Measurements from ENCODE around the gene ACTRT2. TPM values are rescaled to one million over a fixed set of nuclear protein-coding genes. Genes with fewer than 3 reads are reported as not detected.

Gene ACTRT2
- total RNA-seq, 1 experiment from 2014 or later, result not detected

DNA sequence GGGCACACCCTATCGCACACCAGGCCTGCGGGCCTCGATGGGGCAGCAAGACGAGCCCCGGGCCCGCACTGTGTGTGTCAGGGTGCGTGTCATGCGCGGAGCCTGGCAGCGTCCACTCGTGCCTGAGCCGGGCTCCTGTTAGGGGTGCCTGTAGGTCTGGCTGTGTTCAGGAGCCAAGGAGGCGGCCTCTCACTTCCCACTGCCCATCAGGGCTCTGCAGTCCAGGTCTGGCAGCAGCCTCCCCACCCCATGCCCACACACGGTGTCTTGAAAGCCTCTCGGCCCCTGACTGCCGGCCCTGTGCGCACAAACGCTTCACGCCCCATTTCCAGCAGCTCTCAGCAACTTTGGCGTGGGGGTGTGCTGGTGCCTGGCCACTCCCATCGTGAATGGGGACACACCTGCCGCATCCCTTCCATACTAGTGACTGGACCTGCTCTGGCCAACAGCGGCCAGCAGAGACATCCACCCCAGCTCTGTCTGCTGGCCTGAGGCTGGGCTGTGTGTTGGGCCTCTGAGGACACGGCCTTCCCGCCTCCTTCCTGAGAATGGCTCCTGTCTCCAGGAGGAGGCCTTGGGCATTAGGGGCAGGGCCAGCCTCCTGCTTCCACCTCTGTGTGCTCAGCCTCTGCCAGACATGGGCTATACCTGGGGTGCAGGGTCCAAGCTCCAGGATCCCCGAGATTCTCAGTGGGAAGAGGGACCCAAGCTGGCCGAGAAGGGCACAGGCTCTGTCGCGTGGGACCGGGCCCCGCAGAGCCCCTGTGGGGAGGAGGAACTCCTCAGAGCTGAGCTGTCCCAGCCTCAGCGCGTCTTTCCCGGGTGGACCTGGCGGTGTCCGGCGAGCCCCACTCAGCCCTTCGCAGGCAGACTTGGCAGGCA is 41.8 kb upstream of the ACTRT2 start:
- H3K79me2 ChIP-seq (ENCODE audit: low read length), result no peaks in the 10 kb centered on the region
- DNase-seq (no peak), ATAC-seq (peak; percentile 15; the same call in 1 of the 2 replicates)
- no peaks in the 10 kb centered on the region for H3K4me1 ChIP-seq (ENCODE audit: insufficient read depth, low read length)
- no TSS peak for BruUV-seq (replicated peaks)
- no peaks in the 10 kb centered on the region for H4K20me1 ChIP-seq (ENCODE audit: low read length)
- H3F3A ChIP-seq (ENCODE audit: low read length, unreplicated experiment), result no peaks in the 10 kb centered on the region
- POLR2A ChIA-PET (ENCODE audit: unreplicated experiment), result no interaction called here
- no peak overlapping the region for H3K4me3 ChIP-seq (ENCODE audit: low read length)
- H2AFZ ChIP-seq (ENCODE audit: low read length), result no peak overlapping the region
- peaks cover 53% of the 10 kb centered on the region for H3K27me3 ChIP-seq (ENCODE audit: low read length)
- no peak for TF ChIP-seq EZH2 (IDR thresholded peaks at IDR 0.05; ENCODE audit: low read length, unreplicated experiment)
- no peak for TF ChIP-seq EZH2phosphoT487 (IDR thresholded peaks at IDR 0.05; ENCODE audit: borderline replicate concordance, low read length)
- TF ChIP-seq, protein P1, sequence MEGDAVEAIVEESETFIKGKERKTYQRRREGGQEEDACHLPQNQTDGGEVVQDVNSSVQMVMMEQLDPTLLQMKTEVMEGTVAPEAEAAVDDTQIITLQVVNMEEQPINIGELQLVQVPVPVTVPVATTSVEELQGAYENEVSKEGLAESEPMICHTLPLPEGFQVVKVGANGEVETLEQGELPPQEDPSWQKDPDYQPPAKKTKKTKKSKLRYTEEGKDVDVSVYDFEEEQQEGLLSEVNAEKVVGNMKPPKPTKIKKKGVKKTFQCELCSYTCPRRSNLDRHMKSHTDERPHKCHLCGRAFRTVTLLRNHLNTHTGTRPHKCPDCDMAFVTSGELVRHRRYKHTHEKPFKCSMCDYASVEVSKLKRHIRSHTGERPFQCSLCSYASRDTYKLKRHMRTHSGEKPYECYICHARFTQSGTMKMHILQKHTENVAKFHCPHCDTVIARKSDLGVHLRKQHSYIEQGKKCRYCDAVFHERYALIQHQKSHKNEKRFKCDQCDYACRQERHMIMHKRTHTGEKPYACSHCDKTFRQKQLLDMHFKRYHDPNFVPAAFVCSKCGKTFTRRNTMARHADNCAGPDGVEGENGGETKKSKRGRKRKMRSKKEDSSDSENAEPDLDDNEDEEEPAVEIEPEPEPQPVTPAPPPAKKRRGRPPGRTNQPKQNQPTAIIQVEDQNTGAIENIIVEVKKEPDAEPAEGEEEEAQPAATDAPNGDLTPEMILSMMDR (conservative IDR thresholded peaks at IDR 0.05; ENCODE audit: low read depth, low read length), result no peak
- intact Hi-C loops (cut with micrococcal nuclease), result no loop called here
- no peak overlapping the region for H3K4me2 ChIP-seq (ENCODE audit: low read length)
- CTCF ChIA-PET, result no interaction called here
- H3K9ac ChIP-seq (ENCODE audit: low read length), result no peak overlapping the region
- H3K27ac ChIP-seq (ENCODE audit: low read length), result no peak overlapping the region
- no peaks in the 10 kb centered on the region for H3K36me3 ChIP-seq (ENCODE audit: low read depth, low read length)
- H3K9me3 ChIP-seq (ENCODE audit: low read length), result no peaks in the 10 kb centered on the region
- no peaks in the 10 kb centered on the region for H3K9me2 ChIP-seq (replicated peaks; ENCODE audit: low read length)

DNA sequence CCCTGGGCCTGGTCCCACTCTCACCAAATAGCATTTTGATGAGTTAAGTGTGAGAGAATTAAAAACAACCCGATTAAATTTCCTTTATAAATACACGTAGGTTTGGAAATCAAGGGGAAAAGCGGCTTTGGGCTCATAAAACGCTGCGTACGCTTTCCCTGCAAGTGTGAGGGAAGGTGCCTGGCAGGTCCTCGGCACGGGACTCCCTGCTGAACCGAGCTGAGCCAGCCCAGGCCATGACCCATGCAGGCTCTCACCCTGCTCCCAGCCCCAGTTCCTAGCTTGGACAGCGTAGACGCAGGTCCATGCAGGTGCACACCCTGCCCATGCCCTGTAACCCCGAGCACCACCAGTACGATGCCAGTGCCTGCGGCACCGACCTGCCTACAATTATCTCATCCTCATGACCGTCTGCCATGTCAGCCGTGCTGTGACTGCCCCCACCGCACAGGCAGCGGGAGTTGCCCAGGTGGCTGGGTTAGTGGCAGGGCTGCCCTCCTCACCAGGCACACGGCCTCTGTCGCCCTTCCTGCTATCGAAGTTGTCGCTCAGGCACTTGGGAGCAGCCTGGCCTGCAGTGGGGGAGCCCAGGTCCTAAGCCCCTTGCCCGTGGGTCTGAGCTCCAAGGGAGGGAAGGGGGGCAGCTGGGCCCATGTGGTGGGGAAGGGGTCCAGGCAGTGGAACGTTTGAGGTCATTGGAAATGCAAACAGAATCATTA is 41.0 kb upstream of the ACTRT2 start:
- no peaks in the 10 kb centered on the region for H3K9me3 ChIP-seq (ENCODE audit: low read length)
- no peak overlapping the region for H3K27ac ChIP-seq (ENCODE audit: low read length)
- H3K9ac ChIP-seq (ENCODE audit: low read length), result no peak overlapping the region
- TF ChIP-seq EZH2phosphoT487 (IDR thresholded peaks at IDR 0.05; ENCODE audit: borderline replicate concordance, low read length), result no peak
- TF ChIP-seq, protein P1 (conservative IDR thresholded peaks at IDR 0.05; ENCODE audit: low read depth, low read length), result no peak
- TF ChIP-seq EZH2 (IDR thresholded peaks at IDR 0.05; ENCODE audit: low read length, unreplicated experiment), result no peak
- DNase-seq, result no peak
- POLR2A ChIA-PET (ENCODE audit: unreplicated experiment), result no interaction called here
- no peaks in the 10 kb centered on the region for H3K36me3 ChIP-seq (ENCODE audit: low read depth, low read length)
- H3K27me3 ChIP-seq (ENCODE audit: low read length), result peaks cover 61% of the 10 kb centered on the region
- H3K79me2 ChIP-seq (ENCODE audit: low read length), result no peaks in the 10 kb centered on the region
- intact Hi-C loops (cut with micrococcal nuclease), result no loop called here
- no peaks in the 10 kb centered on the region for H4K20me1 ChIP-seq (ENCODE audit: low read length)
- CTCF ChIA-PET, result no interaction called here
- no peak for ATAC-seq
- no peak overlapping the region for H3K4me3 ChIP-seq (ENCODE audit: low read length)
- no peaks in the 10 kb centered on the region for H3K4me1 ChIP-seq (ENCODE audit: insufficient read depth, low read length)
- no TSS peak for BruUV-seq (replicated peaks)
- H2AFZ ChIP-seq (ENCODE audit: low read length), result no peak overlapping the region
- no peaks in the 10 kb centered on the region for H3F3A ChIP-seq (ENCODE audit: low read length, unreplicated experiment)
- H3K9me2 ChIP-seq (replicated peaks; ENCODE audit: low read length), result no peaks in the 10 kb centered on the region
- H3K4me2 ChIP-seq (ENCODE audit: low read length), result no peak overlapping the region

DNA sequence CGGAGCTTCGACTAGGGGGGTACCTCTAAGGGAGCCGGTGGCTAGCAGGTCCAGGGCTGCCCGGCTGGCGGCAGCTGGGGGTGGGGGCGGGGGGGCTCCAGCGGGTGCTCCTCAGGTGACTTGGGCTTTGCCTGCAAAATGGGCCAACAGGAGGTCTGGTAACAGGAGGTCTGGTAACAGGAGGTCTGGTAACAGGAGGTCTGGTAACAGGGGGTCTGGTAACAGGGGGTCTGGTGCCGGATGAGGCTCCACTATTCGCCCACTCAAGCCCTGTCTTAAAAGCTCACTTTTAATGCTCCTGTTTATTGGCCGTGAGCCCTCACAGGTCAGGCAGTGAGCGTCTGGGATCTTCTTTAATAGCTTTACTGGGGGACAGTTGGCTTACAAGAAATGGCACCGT is 40.4 kb upstream of the ACTRT2 start:
- H4K20me1 ChIP-seq (ENCODE audit: low read length), result no peaks in the 10 kb centered on the region
- no peak for ATAC-seq
- H3K27me3 ChIP-seq (ENCODE audit: low read length), result peaks cover 67% of the 10 kb centered on the region
- no peak overlapping the region for H2AFZ ChIP-seq (ENCODE audit: low read length)
- H3K9me2 ChIP-seq (replicated peaks; ENCODE audit: low read length), result no peaks in the 10 kb centered on the region
- no peak overlapping the region for H3K27ac ChIP-seq (ENCODE audit: low read length)
- no peak overlapping the region for H3K4me2 ChIP-seq (ENCODE audit: low read length)
- no TSS peak for BruUV-seq (replicated peaks)
- no peaks in the 10 kb centered on the region for H3K9me3 ChIP-seq (ENCODE audit: low read length)
- TF ChIP-seq EZH2phosphoT487 (IDR thresholded peaks at IDR 0.05; ENCODE audit: borderline replicate concordance, low read length) (no peak), EZH2 (IDR thresholded peaks at IDR 0.05; ENCODE audit: low read length, unreplicated experiment) (no peak)
- TF ChIP-seq, protein P1 (conservative IDR thresholded peaks at IDR 0.05; ENCODE audit: low read depth, low read length), result no peak
- no peaks in the 10 kb centered on the region for H3K36me3 ChIP-seq (ENCODE audit: low read depth, low read length)
- no peak overlapping the region for H3K4me3 ChIP-seq (ENCODE audit: low read length)
- no peaks in the 10 kb centered on the region for H3K79me2 ChIP-seq (ENCODE audit: low read length)
- no peaks in the 10 kb centered on the region for H3F3A ChIP-seq (ENCODE audit: low read length, unreplicated experiment)
- ChIA-PET POLR2A (ENCODE audit: unreplicated experiment) (no interaction called here), CTCF (no interaction called here)
- DNase-seq, result no peak
- intact Hi-C loops (cut with micrococcal nuclease), result no loop called here
- no peak overlapping the region for H3K9ac ChIP-seq (ENCODE audit: low read length)
- no peaks in the 10 kb centered on the region for H3K4me1 ChIP-seq (ENCODE audit: insufficient read depth, low read length)

Data from PC-3 (cell line).